Measurements from ENCODE around the gene TMEM123. TPM values are rescaled to one million over a fixed set of nuclear protein-coding genes. Genes with fewer than 3 reads are reported as not detected.
A peak's percentile ranks its signal among the peaks of the same experiment; 100 is the strongest.

The TMEM123 gene
- total and polyA plus RNA-seq, 2 of the 13 experiments (the other 11 are each of a cell fraction or from before 2014, with no cell fraction given): 365 to 2,761 TPM

DNA sequence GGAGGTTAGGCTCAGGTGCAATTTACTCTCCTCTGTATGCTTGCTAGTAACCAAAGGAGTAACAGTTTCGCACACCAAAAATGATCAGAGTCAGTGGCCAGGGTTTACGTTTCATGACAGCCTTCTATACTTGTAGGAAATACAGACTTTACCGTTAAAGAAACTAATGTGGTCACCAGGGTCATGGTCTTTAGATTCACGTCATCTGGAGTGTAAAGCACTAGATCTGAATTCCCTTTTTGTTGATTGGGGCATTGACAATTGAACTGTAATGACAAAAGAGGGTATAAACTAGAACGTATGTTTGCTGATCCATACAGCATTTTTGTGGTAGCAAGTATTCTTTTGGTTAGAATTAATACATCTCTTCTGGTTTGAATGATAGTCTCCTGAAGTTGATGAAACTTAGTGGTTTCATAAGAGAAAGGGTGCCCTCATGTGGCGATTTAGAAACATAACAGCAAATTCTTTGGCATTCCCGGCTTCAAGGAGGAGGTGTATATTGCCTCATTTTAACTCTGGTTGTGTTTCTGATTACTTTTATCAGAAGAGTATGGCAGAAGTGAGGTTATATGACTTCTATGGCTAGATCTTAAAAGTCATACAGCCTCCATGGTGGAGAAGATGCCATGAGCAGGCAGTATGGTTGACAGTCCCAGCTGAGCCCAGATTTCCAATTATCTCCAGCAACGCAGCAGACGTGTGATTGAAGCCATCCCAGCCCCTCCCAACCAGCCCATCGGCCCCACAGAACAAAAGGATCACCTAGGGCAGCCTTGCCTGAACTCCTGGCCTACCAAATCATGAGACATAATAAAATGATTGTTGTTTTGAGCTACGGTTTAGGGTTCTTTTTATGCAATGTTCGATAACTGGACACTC, 42.8 kb upstream of the TMEM123 start:
- Histone ChIP-seq H3K27ac (ENCODE audit: extremely low read length, insufficient read depth, low read length) (peak overlapping the region; percentile 39), H3K9me3 (ENCODE audit: low read length) (no peaks in the 10 kb centered on the region), H3K4me1 (ENCODE audit: insufficient read depth, low read length) (peaks cover 56% of the 10 kb centered on the region), H4K20me1 (ENCODE audit: insufficient read depth, low read length) (no peaks in the 10 kb centered on the region), H3K79me2 (ENCODE audit: insufficient read depth, low read length) (peaks cover 4% of the 10 kb centered on the region), H3K9ac (ENCODE audit: insufficient read depth, low read depth, low read length) (peak overlapping the region; percentile 35; the same call in 1 of the 2 replicates), H3K4me3 (replicated peaks in 1 of 3; ENCODE audit: insufficient read depth in 1 of 3, low read depth in 2 of 3, low read length in 3 of 3) (peak overlapping the region in 2 of 3 experiments; percentile 6 to 38; a peak in 3 of 6 replicates), H3K36me3 (replicated peaks in 1 of 2; ENCODE audit: control insufficient read depth in 1 of 2, insufficient read depth in 2 of 2, low read length in 2 of 2) (no peaks in the 10 kb centered on the region), H3K4me2 (ENCODE audit: low read depth, low read length) (peak overlapping the region; percentile 56), H2AFZ (ENCODE audit: low read length) (peak overlapping the region; percentile 82), H3K27me3 (ENCODE audit: control insufficient read depth in 1 of 2, insufficient read depth in 2 of 2, low read length in 2 of 2) (no peaks in the 10 kb centered on the region)
- in situ Hi-C loops (cut with HindIII; ENCODE audit: extremely low pct_ligation_motif_present, low pct_unique_long_range_greater_than_20kb) (loop anchor here (5.0 to 10.0 kb wide), 3 partner anchors 108 to 151 kb away; partner anchors contain the start of gene BIRC2), intact Hi-C loops (cut with micrococcal nuclease; ENCODE audit: unreplicated experiment) (loop anchor here (1.0 to 2.0 kb wide), 8 partner anchors 34 to 207 kb away; no protein-coding TSS in a partner anchor)
- peak; percentile 81 for ATAC-seq
- WGBS (ENCODE audit: low lambda C conversion rate): 30% methylated on average over 12 of the region's 12 CpGs
- POLR2A ChIA-PET: interaction anchor here (1.1 to 1.5 kb wide), 3 partner anchors 95 to 154 kb away, joined by 3 to 5 read pairs (median 3); no protein-coding TSS in a partner anchor
- CTCF ChIA-PET (ENCODE audit: low intra/inter-chr PET ratio, low total read pairs): interaction anchor here (1.0 to 3.2 kb wide), 6 partner anchors 43 to 154 kb away, joined by 3 to 24 read pairs (median 10); partner anchors contain the start of genes BIRC2 and TMEM123
- peak; percentile 79 for FAIRE-seq
- DNase-seq (ENCODE audit: low spot score): peak; percentile 86
- no TSS peak for BruUV-seq (replicated peaks)
- TF ChIP-seq, protein P1, sequence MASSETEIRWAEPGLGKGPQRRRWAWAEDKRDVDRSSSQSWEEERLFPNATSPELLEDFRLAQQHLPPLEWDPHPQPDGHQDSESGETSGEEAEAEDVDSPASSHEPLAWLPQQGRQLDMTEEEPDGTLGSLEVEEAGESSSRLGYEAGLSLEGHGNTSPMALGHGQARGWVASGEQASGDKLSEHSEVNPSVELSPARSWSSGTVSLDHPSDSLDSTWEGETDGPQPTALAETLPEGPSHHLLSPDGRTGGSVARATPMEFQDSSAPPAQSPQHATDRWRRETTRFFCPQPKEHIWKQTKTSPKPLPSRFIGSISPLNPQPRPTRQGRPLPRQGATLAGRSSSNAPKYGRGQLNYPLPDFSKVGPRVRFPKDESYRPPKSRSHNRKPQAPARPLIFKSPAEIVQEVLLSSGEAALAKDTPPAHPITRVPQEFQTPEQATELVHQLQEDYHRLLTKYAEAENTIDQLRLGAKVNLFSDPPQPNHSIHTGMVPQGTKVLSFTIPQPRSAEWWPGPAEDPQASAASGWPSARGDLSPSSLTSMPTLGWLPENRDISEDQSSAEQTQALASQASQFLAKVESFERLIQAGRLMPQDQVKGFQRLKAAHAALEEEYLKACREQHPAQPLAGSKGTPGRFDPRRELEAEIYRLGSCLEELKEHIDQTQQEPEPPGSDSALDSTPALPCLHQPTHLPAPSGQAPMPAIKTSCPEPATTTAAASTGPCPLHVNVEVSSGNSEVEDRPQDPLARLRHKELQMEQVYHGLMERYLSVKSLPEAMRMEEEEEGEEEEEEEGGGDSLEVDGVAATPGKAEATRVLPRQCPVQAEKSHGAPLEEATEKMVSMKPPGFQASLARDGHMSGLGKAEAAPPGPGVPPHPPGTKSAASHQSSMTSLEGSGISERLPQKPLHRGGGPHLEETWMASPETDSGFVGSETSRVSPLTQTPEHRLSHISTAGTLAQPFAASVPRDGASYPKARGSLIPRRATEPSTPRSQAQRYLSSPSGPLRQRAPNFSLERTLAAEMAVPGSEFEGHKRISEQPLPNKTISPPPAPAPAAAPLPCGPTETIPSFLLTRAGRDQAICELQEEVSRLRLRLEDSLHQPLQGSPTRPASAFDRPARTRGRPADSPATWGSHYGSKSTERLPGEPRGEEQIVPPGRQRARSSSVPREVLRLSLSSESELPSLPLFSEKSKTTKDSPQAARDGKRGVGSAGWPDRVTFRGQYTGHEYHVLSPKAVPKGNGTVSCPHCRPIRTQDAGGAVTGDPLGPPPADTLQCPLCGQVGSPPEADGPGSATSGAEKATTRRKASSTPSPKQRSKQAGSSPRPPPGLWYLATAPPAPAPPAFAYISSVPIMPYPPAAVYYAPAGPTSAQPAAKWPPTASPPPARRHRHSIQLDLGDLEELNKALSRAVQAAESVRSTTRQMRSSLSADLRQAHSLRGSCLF (CRISPR knock-in tag; IDR thresholded peaks at IDR 0.05; ENCODE audit: borderline replicate concordance): no peak
- TF ChIP-seq CEBPG (CRISPR knock-in tag; IDR thresholded peaks at IDR 0.05) (peak; percentile 58; the same call in 1 of the 2 replicates), GTF2F1 (IDR thresholded peaks at IDR 0.05; ENCODE audit: low read length) (no peak), RAD21 (CRISPR knock-in tag; IDR thresholded peaks at IDR 0.05) (peak; percentile 86), HDAC2 (CRISPR knock-in tag; IDR thresholded peaks at IDR 0.05) (0 out of 2 replicates have a peak, but pooled peaks have one; percentile 35), STAG1 (CRISPR knock-in tag; IDR thresholded peaks at IDR 0.05) (peak; percentile 94), SIN3A (IDR thresholded peaks at IDR 0.05; ENCODE audit: borderline replicate concordance, low read depth, low read length) (no peak), SMAD3 (CRISPR knock-in tag; IDR thresholded peaks at IDR 0.05) (0 out of 2 replicates have a peak, but pooled peaks have one; percentile 43), NR2F6 (IDR thresholded peaks at IDR 0.05) (0 out of 2 replicates have a peak, but pooled peaks have one; percentile 29), NR2F6 (CRISPR knock-in tag; IDR thresholded peaks at IDR 0.05) (no peak), TEAD3 (CRISPR knock-in tag; optimal IDR thresholded peaks at IDR 0.05; ENCODE audit: borderline replicate concordance) (peak; percentile 44)
- TF ChIP-seq, protein P2, sequence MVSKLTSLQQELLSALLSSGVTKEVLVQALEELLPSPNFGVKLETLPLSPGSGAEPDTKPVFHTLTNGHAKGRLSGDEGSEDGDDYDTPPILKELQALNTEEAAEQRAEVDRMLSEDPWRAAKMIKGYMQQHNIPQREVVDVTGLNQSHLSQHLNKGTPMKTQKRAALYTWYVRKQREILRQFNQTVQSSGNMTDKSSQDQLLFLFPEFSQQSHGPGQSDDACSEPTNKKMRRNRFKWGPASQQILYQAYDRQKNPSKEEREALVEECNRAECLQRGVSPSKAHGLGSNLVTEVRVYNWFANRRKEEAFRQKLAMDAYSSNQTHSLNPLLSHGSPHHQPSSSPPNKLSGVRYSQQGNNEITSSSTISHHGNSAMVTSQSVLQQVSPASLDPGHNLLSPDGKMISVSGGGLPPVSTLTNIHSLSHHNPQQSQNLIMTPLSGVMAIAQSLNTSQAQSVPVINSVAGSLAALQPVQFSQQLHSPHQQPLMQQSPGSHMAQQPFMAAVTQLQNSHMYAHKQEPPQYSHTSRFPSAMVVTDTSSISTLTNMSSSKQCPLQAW (CRISPR knock-in tag; IDR thresholded peaks at IDR 0.05): peak; percentile 55; the same call in 1 of the 2 replicates
- TF ChIP-seq, protein P3, sequence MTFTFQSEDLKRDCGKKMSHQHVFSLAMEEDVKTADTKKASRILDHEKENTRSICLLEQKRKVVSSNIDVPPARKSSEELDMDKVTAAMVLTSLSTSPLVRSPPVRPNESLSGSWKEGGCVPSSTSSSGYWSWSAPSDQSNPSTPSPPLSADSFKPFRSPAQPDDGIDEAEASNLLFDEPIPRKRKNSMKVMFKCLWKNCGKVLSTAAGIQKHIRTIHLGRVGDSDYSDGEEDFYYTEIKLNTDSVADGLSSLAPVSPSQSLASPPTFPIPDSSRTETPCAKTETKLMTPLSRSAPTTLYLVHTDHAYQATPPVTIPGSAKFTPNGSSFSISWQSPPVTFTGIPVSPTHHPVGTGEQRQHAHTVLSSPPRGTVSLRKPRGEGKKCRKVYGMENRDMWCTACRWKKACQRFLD (CRISPR knock-in tag; IDR thresholded peaks at IDR 0.05; ENCODE audit: borderline replicate concordance): no peak
- TF ChIP-seq, protein P4, sequence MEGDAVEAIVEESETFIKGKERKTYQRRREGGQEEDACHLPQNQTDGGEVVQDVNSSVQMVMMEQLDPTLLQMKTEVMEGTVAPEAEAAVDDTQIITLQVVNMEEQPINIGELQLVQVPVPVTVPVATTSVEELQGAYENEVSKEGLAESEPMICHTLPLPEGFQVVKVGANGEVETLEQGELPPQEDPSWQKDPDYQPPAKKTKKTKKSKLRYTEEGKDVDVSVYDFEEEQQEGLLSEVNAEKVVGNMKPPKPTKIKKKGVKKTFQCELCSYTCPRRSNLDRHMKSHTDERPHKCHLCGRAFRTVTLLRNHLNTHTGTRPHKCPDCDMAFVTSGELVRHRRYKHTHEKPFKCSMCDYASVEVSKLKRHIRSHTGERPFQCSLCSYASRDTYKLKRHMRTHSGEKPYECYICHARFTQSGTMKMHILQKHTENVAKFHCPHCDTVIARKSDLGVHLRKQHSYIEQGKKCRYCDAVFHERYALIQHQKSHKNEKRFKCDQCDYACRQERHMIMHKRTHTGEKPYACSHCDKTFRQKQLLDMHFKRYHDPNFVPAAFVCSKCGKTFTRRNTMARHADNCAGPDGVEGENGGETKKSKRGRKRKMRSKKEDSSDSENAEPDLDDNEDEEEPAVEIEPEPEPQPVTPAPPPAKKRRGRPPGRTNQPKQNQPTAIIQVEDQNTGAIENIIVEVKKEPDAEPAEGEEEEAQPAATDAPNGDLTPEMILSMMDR (CRISPR knock-in tag; IDR thresholded peaks at IDR 0.05): peak; percentile 82

All from HepG2 (cell line).